Measurements from ENCODE around the gene UQCRC1.

The UQCRC1 gene

GRCh38 chr3:48617559-48617958, 8.1 kb upstream of the UQCRC1 start:
- peaks cover 0 to 47% (median 30%) of the 10 kb centered on the region in 4 donors for H3K4me1 ChIP-seq
- intact Hi-C loops (cut with DNase I; ENCODE audit: low total_unique reads) = no loop called here
- no peaks in the 10 kb centered on the region for H3K27me3 ChIP-seq
- no peak for TF ChIP-seq CTCF (IDR thresholded peaks at IDR 0.05)
- DNase-seq = no peak
- peaks cover 0 to 18% (median 13%) of the 10 kb centered on the region in 3 donors for H3K9me3 ChIP-seq
- H3K4me3 ChIP-seq = no peak overlapping the region
- peak overlapping the region; percentile 86 to 93 for H3K27ac ChIP-seq
- peaks cover 5 to 10% (median 6%) of the 10 kb centered on the region in 3 donors for H3K36me3 ChIP-seq

- Histone ChIP-seq H3K9me3 (peaks cover 0 to 18% (median 13%) of the 10 kb centered on the region in 3 donors), H3K4me3 (no peak overlapping the region), H3K4me1 (peaks cover 0 to 28% (median 10%) of the 10 kb centered on the region in 4 donors), H3K36me3 (peaks cover 0 to 6% (median 0%) of the 10 kb centered on the region in 3 donors), H3K27ac (no peak overlapping the region), H3K27me3 (no peaks in the 10 kb centered on the region)
- no peak for TF ChIP-seq CTCF (IDR thresholded peaks at IDR 0.05)
- intact Hi-C loops (cut with DNase I; ENCODE audit: low total_unique reads) = no loop called here
- no peak for DNase-seq
These were observed 4.6 kb upstream of the UQCRC1 start for GRCh38 chr3:48614044-48614443.

GRCh38 chr3:48612309-48612708, 2.9 kb upstream of the UQCRC1 start:
- H3K4me3 ChIP-seq = no peak overlapping the region
- no peaks in the 10 kb centered on the region for H3K27me3 ChIP-seq
- peaks cover 0 to 10% (median 6%) of the 10 kb centered on the region in 3 donors for H3K9me3 ChIP-seq
- H3K36me3 ChIP-seq = peaks cover 0 to 4% (median 0%) of the 10 kb centered on the region in 3 donors
- no peak overlapping the region for H3K27ac ChIP-seq
- no peak for DNase-seq
- no peak for TF ChIP-seq CTCF (IDR thresholded peaks at IDR 0.05)
- intact Hi-C loops (cut with DNase I; ENCODE audit: low total_unique reads) = no loop called here
- peaks cover 0 to 30% (median 15%) of the 10 kb centered on the region in 4 donors for H3K4me1 ChIP-seq

- no peak for DNase-seq
- no peak for TF ChIP-seq CTCF (IDR thresholded peaks at IDR 0.05)
- no peaks in the 10 kb centered on the region for H3K27me3 ChIP-seq
- peaks cover 0 to 23% (median 15%) of the 10 kb centered on the region in 4 donors for H3K4me1 ChIP-seq
- H3K9me3 ChIP-seq = no peaks in the 10 kb centered on the region
- H3K4me3 ChIP-seq = no peak overlapping the region
- no peak overlapping the region for H3K27ac ChIP-seq
- H3K36me3 ChIP-seq = peaks cover 35 to 40% (median 35%) of the 10 kb centered on the region in 3 donors
- intact Hi-C loops (cut with DNase I; ENCODE audit: low total_unique reads) = no loop called here
These were observed 1.9 kb downstream of the UQCRC1 start for GRCh38 chr3:48607519-48607918.

GRCh38 chr3:48601622-48601994, 7.8 kb downstream of the UQCRC1 start:
- intact Hi-C loops (cut with DNase I; ENCODE audit: low total_unique reads) = no loop called here
- Histone ChIP-seq H3K9me3 (no peaks in the 10 kb centered on the region), H3K27me3 (no peaks in the 10 kb centered on the region), H3K27ac (peak overlapping the region; percentile 84 to 90), H3K4me3 (no peak overlapping the region), H3K36me3 (peaks cover 72 to 76% (median 75%) of the 10 kb centered on the region in 3 donors), H3K4me1 (peaks cover 7 to 47% (median 41%) of the 10 kb centered on the region in 4 donors)
- TF ChIP-seq CTCF (IDR thresholded peaks at IDR 0.05) = no peak
- DNase-seq = no peak

Measured in tibial artery (tissue), 4 donors.